ENCODE results near the gene TBC1D22A.
"Not testable (repeated sequence)": the region's sequence is repeated elsewhere in the genome, so short reads cannot be mapped to it uniquely, and the experiment has no call there.

GRCh38 chr22:46817390-46817789, 54.9 kb downstream of the TBC1D22A start:
- not testable (repeated sequence) for TF ChIP-seq EZH2 (IDR thresholded peaks at IDR 0.05; ENCODE audit: borderline replicate concordance, low read depth, low read length, severe bottlenecking); CTCF (IDR thresholded peaks at IDR 0.05; ENCODE audit: extremely low read depth in 1 of 2, insufficient read depth in 1 of 2, low read depth in 1 of 2, low read length in 2 of 2); POLR2A (IDR thresholded peaks at IDR 0.05; ENCODE audit: low read depth, low read length); FOS (IDR thresholded peaks at IDR 0.05; ENCODE audit: borderline replicate concordance, insufficient read depth, low read length); POLR2AphosphoS5 (IDR thresholded peaks at IDR 0.05; ENCODE audit: insufficient read depth, low read depth, low read length); MAX (IDR thresholded peaks at IDR 0.05; ENCODE audit: insufficient read depth, insufficient read length); JUN (IDR thresholded peaks at IDR 0.05; ENCODE audit: borderline replicate concordance, insufficient read depth, insufficient read length, low read depth); MYC (IDR thresholded peaks at IDR 0.05; ENCODE audit: low read depth, low read length); GATA2 (IDR thresholded peaks at IDR 0.05; ENCODE audit: insufficient read depth, insufficient read length, low read depth, low read length)
